Esophagus (tissue), 2 donors: ENCODE data around the gene SWT1. TPM values are rescaled to one million over a fixed set of nuclear protein-coding genes. Genes with fewer than 3 reads are reported as not detected.

ENCODE experiments used
- H3K27ac ChIP-seq, 2 donors: one replicate each; pipeline ENCODE4 v1.5.1; 2013; ENCODE audit warnings: low read depth in 2 of 2, mild to moderate bottlenecking in 2 of 2, inconsistent platforms in 1 of 2, low read length in 1 of 2, moderate library complexity in 1 of 2
- H3K27me3 ChIP-seq, 2 donors: one replicate each; pipeline ENCODE4 v1.6.1; 2013; ENCODE audit warnings: low read length in 2 of 2, control low read depth in 1 of 2, mild to moderate bottlenecking in 1 of 2; ENCODE audit not compliant: insufficient read depth in 2 of 2, control insufficient read depth in 1 of 2
- H3K36me3 ChIP-seq, 2 donors: one replicate each; pipeline ENCODE4 v1.6.1; 2013; ENCODE audit warnings: low read length in 1 of 2; ENCODE audit not compliant: control insufficient read depth in 2 of 2, insufficient read depth in 2 of 2
- H3K4me1 ChIP-seq, 2 donors: one replicate each; pipeline ENCODE4 v1.6.1; 2013; ENCODE audit warnings: low read length in 1 of 2; ENCODE audit not compliant: control insufficient read depth in 2 of 2, insufficient read depth in 2 of 2
- H3K4me3 ChIP-seq, 2 donors: one replicate each; pipeline ENCODE4 v1.5.1; 2013; ENCODE audit warnings: low read length in 2 of 2, mild to moderate bottlenecking in 2 of 2, low read depth in 1 of 2, moderate library complexity in 1 of 2
- H3K9me3 ChIP-seq, 2 donors: one replicate each; pipeline ENCODE4 v1.6.1; 2013; ENCODE audit warnings: mild to moderate bottlenecking in 2 of 2, low read depth in 1 of 2, low read length in 1 of 2, moderate library complexity in 1 of 2; ENCODE audit not compliant: control insufficient read depth in 2 of 2, insufficient read depth in 1 of 2
- WGBS, 2 donors: extraction: QIAGEN DNeasy Blood & Tissue Kit; methylation state at CpG; one replicate each; pipeline ENCODE4 v1.1.7; 2013; 5-methylcytosine and 5-hydroxymethylcytosine counted together
- polyA plus RNA-seq, 2 donors: library from polyadenylated mRNA; stranded (reverse); fragments of 200-250 nt; gene quantifications; one replicate each; pipeline ENCODE4 v1.2.3, GENCODE V29; 2013
- donor health status: healthy with polysubstance abuse.
- donor health status: Bipolar disorder and iron deficiency.

Gene SWT1
- polyA plus RNA-seq, 2 donors = 0.86 TPM

DNA sequence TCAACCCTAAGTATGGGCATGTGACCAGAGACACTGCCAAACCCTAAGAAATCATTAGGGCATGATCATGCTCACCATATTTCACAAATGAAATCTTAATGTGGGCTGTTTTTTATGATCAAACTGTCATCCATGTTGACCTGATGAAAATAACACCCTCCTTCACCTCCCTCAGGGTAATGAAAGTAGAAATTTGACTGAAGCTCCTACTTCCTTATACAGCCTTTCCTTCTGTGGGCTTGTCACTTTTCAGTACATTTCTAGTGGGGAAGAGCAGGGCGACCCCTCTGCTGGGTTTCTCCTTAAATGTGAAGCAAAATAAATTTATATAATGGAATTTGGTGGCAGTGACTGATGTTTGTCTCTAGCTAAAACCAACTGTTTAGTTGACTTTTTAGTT, 134.2 kb downstream of the SWT1 start:
- Histone ChIP-seq H3K27me3 (no peaks in the 10 kb centered on the region), H3K4me3 (no peak overlapping the region), H3K4me1 (no peaks in the 10 kb centered on the region), H3K27ac (no peak overlapping the region), H3K36me3 (no peaks in the 10 kb centered on the region), H3K9me3 (no peaks in the 10 kb centered on the region)
- 89 to 93% methylated on average over 1 of the region's 1 CpG for WGBS, 2 donors

DNA sequence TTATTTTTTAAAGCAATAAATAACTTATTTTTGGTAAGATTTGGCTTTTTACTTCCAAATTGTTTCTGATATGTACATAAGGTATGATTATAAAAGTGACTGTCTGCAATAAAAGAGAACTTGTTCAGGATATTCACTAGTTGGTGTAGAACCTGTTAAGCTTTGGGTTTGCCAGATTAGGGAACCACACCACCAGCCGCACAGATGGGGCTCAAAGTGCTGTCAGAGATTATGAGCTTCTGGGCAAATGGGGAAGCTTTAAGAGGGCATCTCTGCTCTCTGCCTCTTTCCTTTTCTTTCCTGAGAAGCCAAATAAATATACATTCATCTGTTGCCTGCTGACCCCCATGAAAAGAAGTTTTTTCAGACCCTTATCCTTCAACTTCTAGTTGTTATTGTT, 134.7 kb downstream of the SWT1 start:
- H3K9me3 ChIP-seq = no peaks in the 10 kb centered on the region
- no peak overlapping the region for H3K27ac ChIP-seq
- H3K4me3 ChIP-seq = no peak overlapping the region
- 84 to 87% methylated on average over 1 of the region's 1 CpG for WGBS, 2 donors
- no peaks in the 10 kb centered on the region for H3K36me3 ChIP-seq
- H3K27me3 ChIP-seq = no peaks in the 10 kb centered on the region
- H3K4me1 ChIP-seq = no peaks in the 10 kb centered on the region

DNA sequence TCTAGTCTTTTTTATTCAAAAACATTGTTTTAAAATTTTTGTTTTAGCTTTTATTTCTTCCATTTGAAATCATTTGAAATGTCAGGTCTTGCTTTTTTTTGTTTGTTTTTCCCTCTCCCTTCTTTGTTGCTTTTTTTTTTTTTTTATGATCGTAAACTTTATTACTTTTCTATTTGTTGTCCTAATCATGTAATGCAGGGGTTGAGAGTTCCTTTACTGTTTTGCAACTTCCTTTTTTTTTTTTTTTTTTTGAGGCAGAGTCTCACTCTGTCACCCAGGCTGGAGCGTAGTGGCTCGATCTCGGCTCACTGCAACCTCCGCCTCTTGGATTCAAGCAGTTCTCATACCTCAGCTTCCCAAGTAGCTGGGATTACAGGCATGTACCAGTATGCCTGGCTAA, 135.3 kb downstream of the SWT1 start:
- Histone ChIP-seq H3K36me3 (no peaks in the 10 kb centered on the region), H3K27me3 (no peaks in the 10 kb centered on the region), H3K9me3 (no peaks in the 10 kb centered on the region), H3K4me1 (no peaks in the 10 kb centered on the region), H3K4me3 (no peak overlapping the region), H3K27ac (no peak overlapping the region)
- 47 to 64% methylated on average over 5 of the region's 5 CpGs for whole genome bisulfite sequencing, 2 donors

DNA sequence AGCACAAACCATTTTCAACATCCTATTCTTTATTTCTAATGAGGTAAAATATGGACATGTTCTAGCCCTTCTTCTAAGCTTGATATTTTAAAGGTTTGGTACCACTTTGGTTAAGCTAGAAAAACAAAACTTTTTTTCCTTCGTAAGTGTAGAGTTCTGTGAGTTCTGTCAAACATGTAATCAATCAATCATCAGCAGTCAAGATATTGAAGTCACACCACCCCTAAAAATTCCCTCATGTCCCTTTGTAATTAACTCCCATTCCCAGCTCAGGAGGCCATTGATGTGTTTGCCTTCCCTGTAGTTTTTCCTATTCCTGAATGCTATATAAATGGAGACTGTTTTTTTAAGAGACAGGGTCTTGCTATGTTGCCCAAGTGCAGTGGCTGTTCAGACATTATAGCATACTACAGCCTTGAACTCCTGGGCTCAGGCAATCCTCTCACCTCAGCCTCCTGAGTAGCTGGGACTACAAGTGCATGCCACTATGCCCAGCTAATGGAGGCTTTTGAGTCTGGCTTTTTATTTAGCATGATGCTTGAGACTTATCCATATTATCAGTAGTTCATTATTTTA, 137.1 kb downstream of the SWT1 start:
- Histone ChIP-seq H3K4me1 (no peaks in the 10 kb centered on the region), H3K9me3 (no peaks in the 10 kb centered on the region), H3K4me3 (no peak overlapping the region), H3K27ac (no peak overlapping the region), H3K36me3 (peaks cover 0 to 3% of the 10 kb centered on the region in 2 donors), H3K27me3 (no peaks in the 10 kb centered on the region)
- WGBS, 2 donors = 68 to 70% methylated on average over 1 of the region's 1 CpG

- Histone ChIP-seq H3K27ac (no peak overlapping the region), H3K27me3 (no peaks in the 10 kb centered on the region), H3K4me3 (no peak overlapping the region), H3K9me3 (no peaks in the 10 kb centered on the region), H3K4me1 (no peaks in the 10 kb centered on the region), H3K36me3 (peaks cover 3% of the 10 kb centered on the region in 2 donors)
Measured at GRCh38 chr1:185295091-185295490, 138.1 kb downstream of the SWT1 start.

DNA sequence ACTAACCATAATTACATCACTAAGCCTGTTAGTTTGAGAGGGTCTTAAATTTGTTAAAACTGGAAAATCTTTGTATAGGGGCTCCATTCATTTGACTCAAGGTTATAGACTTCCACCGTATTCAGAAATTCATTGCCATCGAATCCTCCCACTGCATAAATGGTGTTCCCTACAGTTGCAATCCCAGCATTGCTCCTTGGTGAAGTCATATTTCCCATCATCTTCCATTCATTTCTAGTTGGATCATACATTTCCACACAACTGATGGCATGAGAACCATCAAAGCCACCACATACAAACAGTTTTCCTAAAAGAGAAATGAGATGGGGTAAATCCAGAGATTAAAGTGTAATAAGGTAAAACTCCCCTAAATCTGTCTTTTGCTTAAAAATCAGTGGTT, 141.0 kb downstream of the SWT1 start:
- no peaks in the 10 kb centered on the region for H3K4me1 ChIP-seq
- no peak overlapping the region for H3K4me3 ChIP-seq
- H3K27me3 ChIP-seq = no peaks in the 10 kb centered on the region
- no peak overlapping the region for H3K27ac ChIP-seq
- H3K9me3 ChIP-seq = no peaks in the 10 kb centered on the region
- H3K36me3 ChIP-seq = peaks cover 9% of the 10 kb centered on the region in 2 donors
- WGBS, 2 donors = 86 to 87% methylated on average over 2 of the region's 2 CpGs

- H3K9me3 ChIP-seq = no peaks in the 10 kb centered on the region
- H3K36me3 ChIP-seq = peaks cover 9% of the 10 kb centered on the region in 2 donors
- H3K4me3 ChIP-seq = no peak overlapping the region
- H3K27me3 ChIP-seq = no peaks in the 10 kb centered on the region
- H3K27ac ChIP-seq = no peak overlapping the region
- 93% methylated on average over 6 of the region's 6 CpGs for WGBS, 2 donors
- no peaks in the 10 kb centered on the region for H3K4me1 ChIP-seq
Measured at GRCh38 chr1:185300152-185300551, 143.2 kb downstream of the SWT1 start.

DNA sequence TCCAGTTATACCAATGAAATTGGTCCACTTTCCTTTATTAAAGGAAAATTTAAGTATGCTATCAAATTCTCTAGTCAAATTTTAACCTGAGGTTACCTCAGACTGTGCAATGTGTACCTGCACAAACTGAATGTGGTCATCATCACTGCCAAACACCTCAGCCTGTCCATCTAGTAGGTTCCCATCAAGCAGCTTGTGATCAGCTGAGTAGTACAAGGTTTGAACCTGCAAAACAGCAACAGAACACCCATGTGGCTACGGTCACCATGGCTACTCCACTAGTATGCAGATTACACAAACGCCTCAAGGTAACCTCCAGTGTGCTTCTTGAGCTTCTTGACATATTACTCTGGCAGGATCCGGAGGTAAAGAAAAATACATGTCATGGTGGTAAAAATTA, 148.5 kb downstream of the SWT1 start:
- 93 to 96% methylated on average over 3 of the region's 3 CpGs for WGBS, 2 donors
- H3K4me1 ChIP-seq = no peaks in the 10 kb centered on the region

GRCh38 chr1:185308126-185308525, 151.2 kb downstream of the SWT1 start:
- H3K27me3 ChIP-seq = no peaks in the 10 kb centered on the region
- WGBS, 2 donors = 94 to 97% methylated on average over 1 of the region's 1 CpG

More for the DNA sequence above, 148.5 kb downstream of the SWT1 start:
- no peak overlapping the region for H3K4me3 ChIP-seq
- H3K27ac ChIP-seq = no peak overlapping the region
- H3K9me3 ChIP-seq = no peaks in the 10 kb centered on the region
- H3K27me3 ChIP-seq = no peaks in the 10 kb centered on the region
- peaks cover 10 to 11% of the 10 kb centered on the region in 2 donors for H3K36me3 ChIP-seq

GRCh38 chr1:185309566-185309965, 152.6 kb downstream of the SWT1 start:
- Histone ChIP-seq H3K36me3 (peaks cover 3 to 5% of the 10 kb centered on the region in 2 donors), H3K27ac (no peak overlapping the region), H3K4me1 (no peaks in the 10 kb centered on the region), H3K4me3 (no peak overlapping the region), H3K9me3 (no peaks in the 10 kb centered on the region), H3K27me3 (no peaks in the 10 kb centered on the region)
- WGBS, 2 donors = 13 to 29% methylated on average over 2 of the region's 2 CpGs

More at GRCh38 chr1:185308126-185308525, 151.2 kb downstream of the SWT1 start:
- Histone ChIP-seq H3K27ac (no peak overlapping the region), H3K36me3 (peaks cover 3 to 5% of the 10 kb centered on the region in 2 donors), H3K4me1 (no peaks in the 10 kb centered on the region), H3K4me3 (no peak overlapping the region), H3K9me3 (no peaks in the 10 kb centered on the region)
